Retinal pigment epithelial cell (primary cell): ENCODE results near the gene XYLT1.

Experiments used
- DNase-seq: peaks from one replicate; pipeline ENCODE4 v3.0.0-alpha.2; 2010; ENCODE audit warnings: low read depth
- H3K4me3 ChIP-seq: 2 replicates; pipeline ENCODE4 v1.5.1; 2011; ENCODE audit warnings: mild to moderate bottlenecking, low read length, control low read depth, moderate library complexity
- TF ChIP-seq, protein P1 (sequence below): conservative IDR thresholded peaks from 2 replicates; pipeline ENCODE4 v1.5.1; 2011; ENCODE audit warnings: low read depth, low read length, control low read depth, inconsistent platforms

The XYLT1 gene

DNA sequence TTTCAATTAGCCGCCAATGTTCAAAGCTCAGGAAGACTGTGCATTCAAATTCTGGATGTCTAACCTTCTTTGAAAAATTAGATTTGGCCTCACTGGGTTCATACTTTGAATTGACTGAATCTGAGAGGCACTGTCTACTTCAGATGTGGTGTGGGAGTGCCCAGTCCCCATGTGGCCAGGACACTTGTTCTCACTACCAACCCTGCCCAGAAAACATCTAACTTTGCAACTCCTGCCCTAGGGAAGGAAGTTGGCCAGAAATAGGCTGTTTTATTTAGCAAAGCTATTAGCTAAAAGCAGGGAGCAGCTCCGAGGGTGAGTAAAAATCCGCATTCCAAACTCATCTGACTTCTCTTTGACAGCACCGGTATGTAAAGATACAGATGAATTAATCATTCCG is 86.3 kb downstream of the XYLT1 start:
- TF ChIP-seq, protein P1, sequence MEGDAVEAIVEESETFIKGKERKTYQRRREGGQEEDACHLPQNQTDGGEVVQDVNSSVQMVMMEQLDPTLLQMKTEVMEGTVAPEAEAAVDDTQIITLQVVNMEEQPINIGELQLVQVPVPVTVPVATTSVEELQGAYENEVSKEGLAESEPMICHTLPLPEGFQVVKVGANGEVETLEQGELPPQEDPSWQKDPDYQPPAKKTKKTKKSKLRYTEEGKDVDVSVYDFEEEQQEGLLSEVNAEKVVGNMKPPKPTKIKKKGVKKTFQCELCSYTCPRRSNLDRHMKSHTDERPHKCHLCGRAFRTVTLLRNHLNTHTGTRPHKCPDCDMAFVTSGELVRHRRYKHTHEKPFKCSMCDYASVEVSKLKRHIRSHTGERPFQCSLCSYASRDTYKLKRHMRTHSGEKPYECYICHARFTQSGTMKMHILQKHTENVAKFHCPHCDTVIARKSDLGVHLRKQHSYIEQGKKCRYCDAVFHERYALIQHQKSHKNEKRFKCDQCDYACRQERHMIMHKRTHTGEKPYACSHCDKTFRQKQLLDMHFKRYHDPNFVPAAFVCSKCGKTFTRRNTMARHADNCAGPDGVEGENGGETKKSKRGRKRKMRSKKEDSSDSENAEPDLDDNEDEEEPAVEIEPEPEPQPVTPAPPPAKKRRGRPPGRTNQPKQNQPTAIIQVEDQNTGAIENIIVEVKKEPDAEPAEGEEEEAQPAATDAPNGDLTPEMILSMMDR = no peak
- H3K4me3 ChIP-seq = no peak overlapping the region
- DNase-seq = no peak

DNA sequence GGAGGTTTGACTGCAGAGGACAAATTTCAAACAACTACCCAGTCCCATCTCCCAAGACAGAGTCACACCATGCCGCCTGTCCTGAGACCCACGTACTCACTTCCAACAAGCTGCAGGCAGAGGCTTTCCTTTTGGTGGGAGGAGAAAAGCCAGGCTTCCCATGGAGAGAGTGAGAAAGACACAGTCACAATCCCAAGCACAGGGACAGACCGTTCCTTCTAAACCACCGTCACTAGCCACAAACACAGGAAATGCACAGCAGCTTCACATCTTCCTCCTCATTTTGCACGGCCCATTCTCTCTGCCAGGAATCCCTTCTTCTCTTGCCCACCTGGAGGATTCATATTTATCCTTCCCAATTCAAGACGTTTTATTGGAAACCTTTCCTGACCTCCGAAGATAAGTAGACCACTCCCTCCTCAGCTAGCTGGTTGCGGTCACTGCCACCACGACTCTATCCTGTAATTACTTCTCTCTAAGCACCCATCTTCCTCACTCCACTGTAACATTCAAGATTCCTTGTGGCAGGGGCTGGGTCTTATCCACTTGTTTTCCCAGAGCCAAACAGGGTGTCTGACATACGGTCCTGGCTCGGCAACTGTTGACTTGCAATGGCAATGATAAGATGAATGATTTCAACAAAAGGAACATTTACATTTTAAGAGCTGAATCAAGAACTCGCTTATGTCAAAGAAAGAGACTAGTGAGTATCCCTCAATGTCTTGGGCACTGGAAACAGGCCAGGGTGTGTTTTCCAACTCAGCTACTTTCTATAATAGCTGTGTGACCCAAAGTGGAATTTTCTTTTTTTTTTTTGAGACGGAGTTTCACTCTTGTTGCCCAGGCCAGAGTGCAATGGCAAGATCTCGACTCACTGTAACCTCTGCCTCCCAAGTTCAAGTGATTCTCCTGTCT is 87.6 kb downstream of the XYLT1 start:
- DNase-seq = no peak
- TF ChIP-seq, protein P1 = no peak
- no peak overlapping the region for H3K4me3 ChIP-seq

DNA sequence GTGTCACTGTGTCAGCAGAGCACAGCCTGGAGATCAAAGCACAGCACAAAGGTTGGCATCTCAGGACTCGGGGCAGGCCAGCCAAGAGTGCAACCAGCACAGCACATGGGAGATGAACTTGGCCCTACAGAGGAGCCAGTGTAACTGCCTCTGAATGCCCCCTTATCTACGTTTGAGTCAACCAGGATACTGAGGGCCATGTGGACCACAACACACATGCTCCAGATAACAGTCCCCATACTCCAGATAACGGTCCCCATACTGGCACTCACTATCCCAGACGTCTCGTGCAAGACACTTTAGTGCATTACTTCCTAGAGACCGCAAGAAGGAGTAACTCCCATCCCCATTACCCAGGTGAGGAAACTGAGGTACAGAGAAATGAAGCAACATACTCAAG is 88.2 kb downstream of the XYLT1 start:
- H3K4me3 ChIP-seq = no peak overlapping the region
- no peak for DNase-seq
- TF ChIP-seq, protein P1 = no peak

DNA sequence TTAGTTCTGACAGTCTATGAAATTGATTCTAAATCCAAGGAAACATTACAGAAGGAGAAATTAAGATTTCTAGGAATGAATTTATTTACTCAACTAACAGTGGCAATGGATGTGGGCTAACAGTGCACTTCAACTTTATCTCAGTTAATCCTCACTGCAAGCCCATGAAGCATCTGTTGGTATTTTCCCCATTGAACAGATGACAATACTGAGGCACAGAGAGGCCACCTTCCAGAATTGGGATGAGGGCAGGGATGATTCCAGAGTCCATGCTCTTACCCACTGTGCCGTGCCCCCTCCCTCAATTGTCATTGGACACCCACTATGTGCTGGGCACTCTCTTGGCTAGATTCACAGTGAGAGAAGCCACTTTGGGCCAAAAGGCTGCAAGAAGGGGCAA is 89.0 kb downstream of the XYLT1 start:
- H3K4me3 ChIP-seq = no peak overlapping the region
- DNase-seq = no peak
- TF ChIP-seq, protein P1 = no peak

DNA sequence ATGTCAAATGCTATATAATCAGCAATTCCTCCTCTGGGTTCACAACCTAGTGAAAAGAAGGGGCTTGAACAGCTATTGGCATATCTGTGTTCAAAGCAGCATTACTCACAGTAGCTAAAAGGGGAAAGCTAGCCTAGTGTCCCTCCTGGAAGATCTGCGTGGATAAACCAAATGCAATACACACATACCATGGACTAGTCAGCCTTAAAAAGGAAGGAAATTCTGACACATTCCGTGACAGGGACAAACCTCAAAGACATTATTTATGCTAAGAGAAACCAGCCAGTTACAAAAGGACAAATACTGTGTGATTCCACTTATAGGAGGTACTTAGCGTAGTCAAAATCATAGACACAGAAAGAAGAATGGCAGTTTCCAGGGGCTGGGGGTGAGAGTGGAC is 90.1 kb downstream of the XYLT1 start:
- H3K4me3 ChIP-seq = no peak overlapping the region
- DNase-seq = no peak
- TF ChIP-seq, protein P1 = no peak

DNA sequence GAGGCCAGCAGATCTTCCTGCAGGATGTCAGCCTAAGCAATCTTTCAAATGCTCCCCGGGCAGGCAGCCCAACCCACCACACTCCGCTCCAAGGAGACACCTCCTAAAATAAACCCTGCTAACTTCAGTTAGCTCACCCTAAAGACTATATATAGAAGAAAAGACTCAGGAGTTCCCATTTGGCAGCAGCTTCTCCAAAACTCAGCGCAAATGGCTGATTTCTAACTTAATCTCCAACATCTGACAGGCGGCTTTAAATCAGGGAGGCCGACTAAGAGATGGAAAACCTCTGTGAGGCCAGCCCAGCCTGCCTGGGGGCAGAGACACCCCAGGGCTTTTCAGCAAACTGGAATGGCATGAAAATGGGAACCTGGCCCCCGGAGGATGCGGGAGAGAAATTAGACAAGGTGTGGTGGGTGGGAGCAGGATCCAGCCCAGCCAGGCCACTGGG is 91.6 kb downstream of the XYLT1 start:
- TF ChIP-seq, protein P1 = no peak
- DNase-seq = no peak
- H3K4me3 ChIP-seq = no peak overlapping the region
